Muscle of back (tissue), 11 donors: ENCODE data around the gene BANP. TPM values are rescaled to one million over a fixed set of nuclear protein-coding genes. Genes with fewer than 3 reads are reported as not detected.
A peak's percentile ranks its signal among the peaks of the same experiment; 100 is the strongest.
"Not testable (repeated sequence)": the region's sequence is repeated elsewhere in the genome, so short reads cannot be mapped to it uniquely, and the experiment has no call there.

ENCODE experiments used
- DNase-seq, 3 donors: peaks; one replicate each; pipeline versions ENCODE4 v3.0.0 to v3.0.0-alpha.2; 2013
- polyA plus RNA-seq, 10 donors: library from polyadenylated mRNA; unstranded; fragments of 120-200 nt; gene quantifications; one replicate each; pipeline ENCODE4 v1.2.1, GENCODE V29; 2013; ENCODE audit not compliant: insufficient read length in 10 of 10

BANP gene
- polyA plus RNA-seq, 10 donors: 10.4 to 15.2 (median 13.2) TPM

GRCh38 chr16:88078111-88078775 is 127.0 kb downstream of the BANP start:
- DNase-seq: no peak

GRCh38 chr16:88083582-88083981 is 132.3 kb downstream of the BANP start:
- no peak for DNase-seq

- DNase-seq: no peak
Observed at GRCh38 chr16:88084881-88085280, 133.6 kb downstream of the BANP start.

GRCh38 chr16:88086571-88087516 is 135.6 kb downstream of the BANP start:
- DNase-seq: no peak

- no peak for DNase-seq
Observed at GRCh38 chr16:88087517-88087877, 136.3 kb downstream of the BANP start.

GRCh38 chr16:88088161-88088581 is 136.9 kb downstream of the BANP start:
- peak in 1 of 3 donors; percentile 45 for DNase-seq

- not testable (repeated sequence) for DNase-seq
Observed at GRCh38 chr16:88088611-88089010, 137.4 kb downstream of the BANP start.

GRCh38 chr16:88089071-88089470 is 137.8 kb downstream of the BANP start:
- not testable (repeated sequence) for DNase-seq

GRCh38 chr16:88089632-88090376 is 138.6 kb downstream of the BANP start:
- DNase-seq: peak in 1 of 3 donors; percentile 52

GRCh38 chr16:88090377-88091175 is 139.3 kb downstream of the BANP start:
- DNase-seq: not testable (repeated sequence)

GRCh38 chr16:88091221-88091971 is 140.2 kb downstream of the BANP start:
- peak in 1 of 3 donors; percentile 64 for DNase-seq

GRCh38 chr16:88091972-88092302 is 140.7 kb downstream of the BANP start:
- DNase-seq: not testable (repeated sequence)

- DNase-seq: not testable (repeated sequence)
Observed at GRCh38 chr16:88092791-88093555, 141.7 kb downstream of the BANP start.

GRCh38 chr16:88093556-88094252 is 142.5 kb downstream of the BANP start:
- peak; percentile 40 to 88 (median 81) for DNase-seq

- DNase-seq: not testable (repeated sequence)
Observed at GRCh38 chr16:88094253-88094575, 143.0 kb downstream of the BANP start.

- DNase-seq: not testable (repeated sequence)
Observed at GRCh38 chr16:88094900-88095299, 143.7 kb downstream of the BANP start.

- DNase-seq: not testable (repeated sequence)
Observed at GRCh38 chr16:88096659-88097058, 145.4 kb downstream of the BANP start.

- DNase-seq: not testable (repeated sequence)
Observed at GRCh38 chr16:88098731-88099562, 147.7 kb downstream of the BANP start.
